HG03520 (cell line): ENCODE data around the gene FOXS1.
"Not testable (repeated sequence)": the region's sequence is repeated elsewhere in the genome, so short reads cannot be mapped to it uniquely, and the experiment has no call there.

Source experiments
- ATAC-seq: cut with Tn5 transposase; IDR thresholded peaks from one replicate; pipeline ENCODE4 v1.9.1; 2021; ENCODE audit warnings: mild to moderate bottlenecking, moderate library complexity; ENCODE audit not compliant: unreplicated experiment

Gene FOXS1

GRCh38 chr20:31824125-31824485, 21.3 kb downstream of the FOXS1 start:
- no peak for ATAC-seq

GRCh38 chr20:31823360-31824124, 21.9 kb downstream of the FOXS1 start:
- ATAC-seq = no peak

DNA sequence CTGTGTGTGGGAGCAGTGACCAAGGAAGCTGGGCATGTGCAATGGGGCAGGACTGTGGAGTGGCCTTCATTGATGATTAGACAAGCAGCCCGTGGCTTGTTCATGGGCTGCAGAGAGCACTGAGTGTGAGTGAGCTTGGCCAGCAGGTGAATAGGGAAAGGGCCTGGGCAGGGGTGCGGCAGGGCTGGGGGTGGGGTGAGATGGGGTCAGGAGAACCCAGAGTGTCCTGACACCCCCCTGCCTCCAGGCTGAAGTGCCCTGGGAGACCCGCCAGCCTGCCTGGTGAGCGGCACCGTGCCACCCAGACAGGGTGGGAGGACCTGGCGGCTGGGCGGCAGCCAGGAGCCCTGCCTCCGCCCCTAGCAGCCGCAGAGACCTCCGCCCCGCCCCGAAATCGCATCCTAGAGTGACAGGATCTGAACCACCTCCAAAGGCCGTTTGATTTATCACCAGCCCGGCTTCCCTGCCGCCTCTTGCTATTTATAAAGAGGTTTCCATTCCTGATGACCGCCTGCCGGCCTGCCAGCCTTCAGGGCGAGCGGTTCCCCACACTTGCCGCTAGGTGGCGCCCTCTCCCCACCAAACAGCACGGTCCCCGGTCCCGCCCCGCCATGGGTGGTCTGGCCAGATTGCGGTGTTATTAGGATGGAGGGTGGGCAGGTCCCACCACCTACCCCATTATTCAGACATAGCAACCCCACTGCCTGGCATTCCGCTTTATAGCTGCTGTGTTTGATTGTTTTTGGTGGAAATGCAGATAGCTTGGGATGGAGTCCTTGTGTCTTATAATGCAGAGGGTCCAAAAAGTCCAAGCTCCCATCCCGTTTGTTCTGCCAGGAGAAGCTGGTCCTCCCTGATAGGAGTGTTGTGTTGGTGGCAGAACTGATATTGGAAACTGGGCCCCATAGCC, 22.7 kb downstream of the FOXS1 start:
- ATAC-seq = peak; percentile 74

DNA sequence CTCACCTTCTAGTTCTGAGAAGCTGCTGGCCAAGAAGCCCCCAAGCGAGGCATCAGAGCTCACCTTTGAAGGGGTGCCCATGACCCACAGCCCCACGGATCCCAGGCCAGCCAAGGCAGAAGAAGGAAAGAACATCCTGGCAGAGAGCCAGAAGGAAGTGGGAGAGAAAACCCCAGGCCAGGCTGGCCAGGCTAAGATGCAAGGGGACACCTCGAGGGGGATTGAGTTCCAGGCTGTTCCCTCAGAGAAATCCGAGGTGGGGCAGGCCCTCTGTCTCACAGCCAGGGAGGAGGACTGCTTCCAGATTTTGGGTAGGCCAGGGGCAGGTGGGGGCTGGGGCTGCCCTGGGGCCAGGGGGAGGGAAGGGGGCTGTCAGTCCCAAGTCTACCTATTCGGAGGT, 24.0 kb downstream of the FOXS1 start:
- no peak for ATAC-seq

- no peak for ATAC-seq
Observed at GRCh38 chr20:31820228-31820627, 25.2 kb downstream of the FOXS1 start.

DNA sequence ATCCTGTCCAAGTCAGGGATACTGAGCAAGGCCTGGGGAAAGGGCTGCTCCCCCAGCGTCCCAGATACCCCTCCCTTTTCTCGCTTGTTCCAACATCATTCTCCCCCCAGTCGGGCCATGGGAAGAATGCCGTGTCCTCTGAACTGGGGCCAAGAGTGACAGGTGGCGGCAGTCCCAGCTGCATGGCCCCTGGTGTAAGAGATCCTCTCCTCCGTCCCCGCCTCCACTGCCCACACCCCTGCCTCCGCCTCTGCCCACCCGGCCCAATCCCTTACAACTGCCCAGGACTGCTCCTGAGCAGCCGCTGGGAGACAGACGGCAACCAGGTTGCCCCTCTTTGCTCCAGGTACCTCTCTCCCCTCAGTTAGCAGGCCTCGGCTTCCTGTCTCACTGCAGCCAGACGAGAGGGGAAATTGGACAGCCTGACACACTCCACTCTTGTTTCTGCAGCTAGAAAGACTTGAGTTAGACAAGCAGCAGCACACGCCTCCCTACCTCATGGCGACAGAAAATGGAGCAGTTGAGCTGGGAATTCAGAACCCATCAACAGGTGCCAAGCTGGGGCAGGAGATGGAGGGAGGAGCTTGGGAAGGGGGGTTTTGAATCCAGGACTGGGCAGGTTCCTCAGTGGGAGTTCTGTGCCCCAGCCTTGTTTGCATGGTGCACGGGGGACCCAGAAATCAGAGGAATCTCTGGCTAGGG, 26.2 kb downstream of the FOXS1 start, which contains the start of gene MYLK2:
Gene MYLK2, plus strand, starts transcription at position 274 of the 702 bp plus-strand sequence. Its CDS starts 225 bp downstream, at position 499.
- ATAC-seq = no peak

- no peak for ATAC-seq
Observed at GRCh38 chr20:31818376-31818908, 27.0 kb downstream of the FOXS1 start.

- ATAC-seq = no peak
Observed at GRCh38 chr20:31817461-31817860, 27.9 kb downstream of the FOXS1 start.

GRCh38 chr20:31816221-31816620, 29.2 kb downstream of the FOXS1 start:
- no peak for ATAC-seq

- ATAC-seq = no peak
Observed at GRCh38 chr20:31815408-31816188, 29.8 kb downstream of the FOXS1 start.

- ATAC-seq = not testable (repeated sequence)
Observed at GRCh38 chr20:31814142-31814541, 31.3 kb downstream of the FOXS1 start.

DNA sequence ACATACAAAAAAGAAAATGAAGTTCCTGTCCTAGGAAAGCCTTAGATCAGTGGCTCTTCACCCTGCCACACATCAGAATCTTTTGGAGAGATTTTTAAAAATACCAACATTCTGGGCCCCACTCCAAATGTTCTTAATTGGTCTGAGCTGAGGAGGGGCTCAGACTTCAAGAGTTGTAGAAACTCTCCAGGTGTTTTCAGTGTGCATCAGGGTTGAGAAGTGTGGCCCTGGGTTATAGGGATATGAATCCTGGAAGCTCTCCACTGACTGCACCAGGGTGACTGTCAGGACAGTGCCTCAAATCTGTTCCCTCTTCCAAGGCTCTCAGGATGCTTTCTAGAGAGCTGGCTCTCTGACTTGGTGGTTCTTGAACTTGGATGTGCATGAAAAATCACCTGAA, 31.8 kb downstream of the FOXS1 start:
- ATAC-seq = no peak

DNA sequence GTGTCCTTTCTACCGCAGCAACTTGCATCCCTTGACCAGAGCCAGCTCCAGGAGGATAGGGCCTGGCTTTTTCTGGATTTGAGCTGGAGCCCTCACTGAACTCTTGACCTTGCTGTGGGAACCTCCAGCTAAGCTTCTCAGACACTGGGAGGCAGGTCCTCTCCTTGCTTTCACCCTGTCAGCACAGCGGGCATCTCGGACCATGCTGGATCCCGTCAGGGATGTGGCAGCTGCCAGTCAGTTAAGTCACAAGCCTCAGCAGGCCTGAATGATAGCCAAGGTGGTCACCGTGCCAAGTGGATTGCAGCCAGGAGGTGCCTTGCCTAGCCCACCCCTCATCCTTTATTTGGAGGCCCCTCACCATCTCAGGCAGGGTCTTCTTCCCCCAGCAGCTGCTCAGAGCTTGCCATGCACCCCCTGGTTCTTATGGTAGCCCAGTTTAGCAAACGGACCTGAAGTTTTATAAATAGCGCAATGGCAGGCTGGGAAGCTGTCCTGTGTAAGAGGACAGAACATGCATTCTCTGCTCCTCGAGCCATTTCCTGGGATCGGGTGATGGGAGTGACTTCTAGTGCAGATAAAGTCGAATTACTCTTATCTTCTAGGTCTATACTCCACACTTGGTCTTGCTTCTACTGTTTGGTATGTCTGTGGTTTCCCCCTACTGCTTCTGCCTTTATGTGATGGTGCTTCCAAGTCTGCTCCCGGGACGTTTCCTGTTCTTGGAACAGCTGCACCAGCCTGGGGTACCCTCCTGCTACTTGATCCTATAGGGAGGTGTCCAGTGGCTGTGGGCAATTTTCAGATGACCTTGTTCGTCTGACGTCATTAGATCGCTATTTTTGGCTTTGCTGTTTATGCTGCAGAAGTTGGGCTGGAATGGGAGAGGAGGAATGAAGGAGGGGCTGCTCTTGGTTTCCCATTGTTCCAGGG, 33.3 kb downstream of the FOXS1 start:
- no peak for ATAC-seq

DNA sequence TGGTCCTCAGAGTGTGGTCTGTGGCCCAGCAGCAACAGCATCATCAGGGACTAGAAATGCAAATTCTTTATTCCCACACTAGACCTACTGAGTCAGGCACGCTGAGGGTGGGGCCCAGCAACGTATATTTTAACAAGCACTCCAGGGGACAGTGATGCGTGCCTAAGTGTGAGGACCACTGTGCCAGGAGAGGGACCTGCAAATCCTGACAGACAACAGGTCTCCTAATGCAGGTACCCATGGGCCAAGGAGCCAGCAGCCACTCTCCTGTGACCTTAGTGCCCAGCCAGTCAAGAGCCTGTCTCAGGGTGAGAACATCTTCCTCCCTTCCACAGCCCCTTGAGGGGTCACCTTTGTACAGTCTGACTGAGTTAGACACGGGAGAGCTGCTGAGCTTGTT, 34.2 kb downstream of the FOXS1 start:
- no peak for ATAC-seq

DNA sequence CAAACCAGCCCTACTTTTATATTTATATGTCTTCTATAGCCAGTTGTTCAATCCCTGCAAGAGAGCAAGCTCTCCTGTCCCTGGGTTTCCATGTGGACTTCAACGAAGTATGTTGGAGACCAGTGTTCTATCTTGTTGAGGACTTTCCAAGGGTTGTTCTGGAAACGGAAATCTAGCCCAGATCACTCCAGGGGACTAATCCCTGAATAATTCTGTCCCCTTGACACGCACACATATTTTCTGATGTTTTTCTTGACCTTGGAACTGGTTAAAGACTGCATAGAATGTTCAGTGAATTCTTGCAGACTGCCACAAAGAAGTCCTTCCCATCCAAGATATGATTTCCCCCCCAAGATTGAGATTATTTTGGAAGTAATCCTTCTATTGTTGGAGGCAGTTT, 35.7 kb downstream of the FOXS1 start:
- no peak for ATAC-seq

- ATAC-seq = no peak
Observed at GRCh38 chr20:31808481-31808880, 36.9 kb downstream of the FOXS1 start.

- no peak for ATAC-seq
Observed at GRCh38 chr20:31806564-31807355, 38.6 kb downstream of the FOXS1 start.

DNA sequence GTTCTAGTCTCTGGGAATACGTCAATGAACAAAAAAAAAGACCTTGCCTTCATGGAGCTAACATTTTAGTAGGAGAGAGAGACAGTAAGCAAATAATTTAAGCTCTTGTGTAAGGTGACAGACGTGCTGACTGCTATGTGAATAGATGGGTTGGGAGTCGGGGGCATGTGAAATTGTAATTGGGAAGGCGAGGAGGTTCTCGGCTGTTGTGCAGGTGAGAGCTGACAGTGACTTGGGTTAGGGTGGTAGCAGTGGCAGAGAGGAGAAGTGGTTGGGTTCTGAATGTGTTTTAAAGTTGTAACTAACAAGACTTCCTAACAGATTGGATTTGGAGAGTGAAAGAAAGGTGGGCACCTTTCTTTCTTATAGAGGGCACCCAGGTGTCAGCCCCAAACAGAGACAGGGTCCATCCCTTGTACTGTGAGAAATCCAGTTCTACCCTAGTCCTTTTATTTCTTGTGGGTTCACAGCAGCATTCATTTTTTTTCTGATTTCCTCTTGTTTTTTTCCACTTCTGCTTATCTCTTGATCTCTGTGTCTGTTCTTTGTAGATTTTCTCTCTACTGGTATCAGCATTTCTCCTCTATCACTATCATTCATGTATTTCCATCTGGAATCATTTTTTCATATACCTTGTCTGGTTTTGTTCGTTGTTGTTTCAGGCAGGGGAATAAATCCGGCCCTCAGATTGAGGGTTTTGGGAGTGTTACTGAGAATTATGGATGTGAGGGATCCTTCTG, 41.7 kb downstream of the FOXS1 start:
- ATAC-seq = no peak
